Endothelial cell of umbilical vein (primary cell): ENCODE measurements around the gene FLT3. TPM values are rescaled to one million over a fixed set of nuclear protein-coding genes. Genes with fewer than 3 reads are reported as not detected.

Source experiments
- BruUV-seq: library from RNA; stranded (reverse); fragments of 400-500 nt; replicated peaks from 2 replicates; lab custom pipeline; 2021; lab: Mats Ljungman, UMichigan
- CTCF ChIA-PET: fragments of 300-600, 350-600 bp; sonication (Branson Sonifier 250); formaldehyde crosslinking; loops from one replicate; lab custom pipeline; 2021; ENCODE audit warnings: antibody characterized with exemption, inconsistent platforms; lab: Charles Lee
- POLR2A ChIA-PET: fragments of 300-600, 350-600 bp; sonication (Branson Sonifier 250); formaldehyde crosslinking; loops from one replicate; lab custom pipeline; 2021; ENCODE audit warnings: antibody characterized with exemption, inconsistent platforms; lab: Charles Lee
- DNase-seq: peaks from one replicate; pipeline ENCODE4 v3.0.0-alpha.2; 2011; ENCODE audit warnings: low read depth, low spot score
- FAIRE-seq: peaks from 2 replicates; lab custom pipeline; 2011; peaks lifted over from hg19 to GRCh38; lab: Jason Lieb, UNC
- H2AFZ ChIP-seq: 2 replicates; pipeline ENCODE4 v1.6.0; 2012; ENCODE audit warnings: low read depth, low read length, control low read depth, inconsistent platforms
- H3K27ac ChIP-seq: 2 replicates; pipeline ENCODE4 v1.5.1; 2011; ENCODE audit warnings: low read depth, mild to moderate bottlenecking, control low read depth, low read length, moderate library complexity; ENCODE audit not compliant: insufficient read depth
- H3K27me3 ChIP-seq, 2 experiments: 2 replicates each; pipeline versions ENCODE4 v1.6.0 to v1.6.1; 2011; ENCODE audit warnings: low read length in 2 of 2, mixed read lengths in 1 of 2; ENCODE audit not compliant: control insufficient read depth in 2 of 2, insufficient read depth in 2 of 2
- H3K36me3 ChIP-seq, 2 experiments: 2 replicates in 1 of 2; 3 replicates in 1 of 2; pipeline ENCODE4 v1.5.1; 2011; ENCODE audit warnings: low read length in 2 of 2, mild to moderate bottlenecking in 1 of 2, moderate library complexity in 1 of 2; ENCODE audit not compliant: control insufficient read depth in 2 of 2, insufficient read depth in 2 of 2; ENCODE audit errors: extremely low read depth in 1 of 2
- H3K4me1 ChIP-seq: 3 replicates; pipeline ENCODE4 v1.5.1; 2011; ENCODE audit warnings: mild to moderate bottlenecking, low read length; ENCODE audit not compliant: control insufficient read depth, insufficient read depth; ENCODE audit errors: extremely low read depth
- H3K4me2 ChIP-seq: 2 replicates; pipeline ENCODE4 v1.6.1; 2011; ENCODE audit warnings: low read length, control low read depth, mixed read lengths; ENCODE audit not compliant: insufficient read depth
- H3K4me3 ChIP-seq, 3 experiments: fragments of 200-600 bp in 1 of 3; sonication (generic), shearing (Covaris generic) in 1 of 3; replicated peaks in 1 of 3; 2 replicates each; pipeline ENCODE4 v1.5.1; 2011 to 2016; ENCODE audit warnings: control low read depth in 3 of 3, low read length in 3 of 3, mild to moderate bottlenecking in 2 of 3, inconsistent platforms in 1 of 3, low read depth in 1 of 3, moderate library complexity in 1 of 3; ENCODE audit not compliant: insufficient read depth in 1 of 3
- H3K79me2 ChIP-seq: 2 replicates; pipeline ENCODE4 v1.6.0; 2012; ENCODE audit warnings: low read length, inconsistent platforms; ENCODE audit not compliant: control insufficient read depth, insufficient read depth
- H3K9ac ChIP-seq: replicated peaks from 2 replicates; pipeline ENCODE3; 2011; ENCODE audit warnings: low read length, control low read depth; ENCODE audit not compliant: insufficient read depth; ENCODE audit errors: extremely low read depth
- H3K9me1 ChIP-seq: replicated peaks from 3 replicates; pipeline ENCODE4 v1.6.0; 2011; ENCODE audit warnings: mild to moderate bottlenecking, low read length; ENCODE audit not compliant: control insufficient read depth, insufficient read depth; ENCODE audit errors: extremely low read depth
- H3K9me3 ChIP-seq: replicated peaks from 2 replicates; pipeline ENCODE4 v1.5.1; 2012; ENCODE audit warnings: low read length, inconsistent platforms; ENCODE audit not compliant: control insufficient read depth, insufficient read depth
- H4K20me1 ChIP-seq: replicated peaks from 2 replicates; pipeline ENCODE3; 2011; ENCODE audit warnings: mild to moderate bottlenecking, low read length; ENCODE audit not compliant: control insufficient read depth, insufficient read depth; ENCODE audit errors: extremely low read depth
- CTCF ChIP-seq, 2 donors: IDR thresholded peaks; 1 replicate in 1 of 2; 2 replicates in 1 of 2; pipeline ENCODE4 v1.5.1; 2011; ENCODE audit warnings: low read length in 2 of 2, mild to moderate bottlenecking in 2 of 2, moderate library complexity in 2 of 2, control low read depth in 1 of 2, inconsistent platforms in 1 of 2, low read depth in 1 of 2; ENCODE audit not compliant: insufficient read depth in 1 of 2; ENCODE audit errors: extremely low read depth in 1 of 2
- EZH2 ChIP-seq: IDR thresholded peaks from 2 replicates; pipeline ENCODE4 v1.6.1; 2012; ENCODE audit warnings: borderline replicate concordance, low read depth, mild to moderate bottlenecking, moderate library complexity, low read length, inconsistent platforms; ENCODE audit not compliant: severe bottlenecking
- FOS ChIP-seq: IDR thresholded peaks from 2 replicates; pipeline ENCODE4 v1.6.1; 2011; ENCODE audit warnings: mild to moderate bottlenecking, low read length, moderate library complexity, borderline replicate concordance; ENCODE audit not compliant: insufficient read depth
- GATA2 ChIP-seq: IDR thresholded peaks from 2 replicates; pipeline ENCODE4 v1.7.0; 2011; ENCODE audit warnings: low read depth, mild to moderate bottlenecking, moderate library complexity, mixed read lengths, low read length; ENCODE audit not compliant: insufficient read length, insufficient read depth
- JUN ChIP-seq: IDR thresholded peaks from 2 replicates; pipeline ENCODE4 v1.6.1; 2011; ENCODE audit warnings: borderline replicate concordance, low read depth; ENCODE audit not compliant: insufficient read length, insufficient read depth
- MAX ChIP-seq: IDR thresholded peaks from 2 replicates; pipeline ENCODE4 v1.6.1; 2011; ENCODE audit not compliant: insufficient read depth, insufficient read length
- MYC ChIP-seq: IDR thresholded peaks from one replicate; pipeline ENCODE4 v1.6.1; 2011; ENCODE audit warnings: mild to moderate bottlenecking, low read depth, low read length
- POLR2A ChIP-seq: IDR thresholded peaks from 2 replicates; pipeline ENCODE4 v1.6.1; 2012; ENCODE audit warnings: low read depth, mild to moderate bottlenecking, control low read depth, low read length
- POLR2AphosphoS5 ChIP-seq: IDR thresholded peaks from 2 replicates; pipeline ENCODE4 v1.6.1; 2012; ENCODE audit warnings: low read depth, mild to moderate bottlenecking, control low read depth, low read length, moderate library complexity; ENCODE audit not compliant: insufficient read depth
- dilution Hi-C: fragments of 300-500 bp; cut with MboI; formaldehyde crosslinking; loops from one replicate; pipeline ENCODE4 v1.15.0; 2019; ENCODE audit warnings: low sequenced_read_pairs; ENCODE audit not compliant: extremely low pct_ligation_motif_present
- intact Hi-C: fragments of 100-400 bp; cut with micrococcal nuclease; formaldehyde crosslinking; loops from one replicate; pipeline ENCODE4 v1.10.0; 2022
- polyA plus RNA-seq, 4 experiments: library from polyadenylated mRNA; depleted of rRNA in 3 of 4; stranded (reverse) in 3 of 4; unstranded in 1 of 4; fragments of >200 nt; gene quantifications; 2 replicates each; pipeline versions ENCODE4 v1.2.1 to v1.2.3, GENCODE V29; 2011 to 2012; ENCODE audit warnings: missing spikeins in 1 of 4
- total RNA-seq: library from RNA; stranded (reverse); gene quantifications from 2 replicates; pipeline ENCODE4 v1.2.3, GENCODE V29; 2021

FLT3 gene
- total and polyA plus RNA-seq, 2 donors (not counting 3 experiments of a cell fraction or from before 2014, with no cell fraction given): 0.03 TPM; not detected in 1

- BruUV-seq: no TSS peak
- no peak for DNase-seq
Observed at GRCh38 chr13:28044608-28045007, 55.8 kb downstream of the FLT3 start.

More at GRCh38 chr13:28044608-28045007, 55.8 kb downstream of the FLT3 start:
- CTCF ChIA-PET: no interaction called here
- Histone ChIP-seq H3K79me2 (no peaks in the 10 kb centered on the region), H3K9me1 (no peaks in the 10 kb centered on the region), H3K9ac (no peak overlapping the region), H3K4me1 (no peaks in the 10 kb centered on the region), H3K4me2 (no peak overlapping the region), H3K27me3 (peaks cover 14 to 21% of the 10 kb centered on the region in 2 experiments), H3K27ac (no peak overlapping the region), H3K9me3 (no peaks in the 10 kb centered on the region), H3K36me3 (no peaks in the 10 kb centered on the region), H4K20me1 (no peaks in the 10 kb centered on the region), H3K4me3 (no peak overlapping the region), H2AFZ (no peak overlapping the region)
- dilution Hi-C loops (no loop called here), intact Hi-C loops (no loop called here)
- POLR2A ChIA-PET: no interaction called here
- TF ChIP-seq MAX (no peak), GATA2 (no peak), CTCF (IDR thresholded peaks at IDR 0.05; ENCODE audit: extremely low read depth in 1 of 2, insufficient read depth in 1 of 2, low read depth in 1 of 2, low read length in 2 of 2) (no peak), FOS (no peak), JUN (no peak), POLR2AphosphoS5 (no peak), MYC (no peak), POLR2A (no peak), EZH2 (no peak)
- FAIRE-seq: no peak
